ENCODE data around the gene HAUS7.

HAUS7 gene

GRCh38 chrX:153459986-153460385 lies 10.4 kb downstream of the HAUS7 start:
- TF ChIP-seq, protein P1, sequence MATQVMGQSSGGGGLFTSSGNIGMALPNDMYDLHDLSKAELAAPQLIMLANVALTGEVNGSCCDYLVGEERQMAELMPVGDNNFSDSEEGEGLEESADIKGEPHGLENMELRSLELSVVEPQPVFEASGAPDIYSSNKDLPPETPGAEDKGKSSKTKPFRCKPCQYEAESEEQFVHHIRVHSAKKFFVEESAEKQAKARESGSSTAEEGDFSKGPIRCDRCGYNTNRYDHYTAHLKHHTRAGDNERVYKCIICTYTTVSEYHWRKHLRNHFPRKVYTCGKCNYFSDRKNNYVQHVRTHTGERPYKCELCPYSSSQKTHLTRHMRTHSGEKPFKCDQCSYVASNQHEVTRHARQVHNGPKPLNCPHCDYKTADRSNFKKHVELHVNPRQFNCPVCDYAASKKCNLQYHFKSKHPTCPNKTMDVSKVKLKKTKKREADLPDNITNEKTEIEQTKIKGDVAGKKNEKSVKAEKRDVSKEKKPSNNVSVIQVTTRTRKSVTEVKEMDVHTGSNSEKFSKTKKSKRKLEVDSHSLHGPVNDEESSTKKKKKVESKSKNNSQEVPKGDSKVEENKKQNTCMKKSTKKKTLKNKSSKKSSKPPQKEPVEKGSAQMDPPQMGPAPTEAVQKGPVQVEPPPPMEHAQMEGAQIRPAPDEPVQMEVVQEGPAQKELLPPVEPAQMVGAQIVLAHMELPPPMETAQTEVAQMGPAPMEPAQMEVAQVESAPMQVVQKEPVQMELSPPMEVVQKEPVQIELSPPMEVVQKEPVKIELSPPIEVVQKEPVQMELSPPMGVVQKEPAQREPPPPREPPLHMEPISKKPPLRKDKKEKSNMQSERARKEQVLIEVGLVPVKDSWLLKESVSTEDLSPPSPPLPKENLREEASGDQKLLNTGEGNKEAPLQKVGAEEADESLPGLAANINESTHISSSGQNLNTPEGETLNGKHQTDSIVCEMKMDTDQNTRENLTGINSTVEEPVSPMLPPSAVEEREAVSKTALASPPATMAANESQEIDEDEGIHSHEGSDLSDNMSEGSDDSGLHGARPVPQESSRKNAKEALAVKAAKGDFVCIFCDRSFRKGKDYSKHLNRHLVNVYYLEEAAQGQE (IDR thresholded peaks at IDR 0.05; ENCODE audit: insufficient read depth in 1 of 2, low read depth in 2 of 2, low read length in 2 of 2) = no peak
- TF ChIP-seq POLR2AphosphoS5 (IDR thresholded peaks at IDR 0.05; ENCODE audit: low read depth, low read length) (no peak), TAF1 (IDR thresholded peaks at IDR 0.05; ENCODE audit: borderline replicate concordance, insufficient read depth, low read length) (no peak), FOXP2 (optimal IDR thresholded peaks at IDR 0.05; ENCODE audit: borderline replicate concordance, extremely low read depth, extremely low read length, insufficient read depth) (no peak), SIN3A (IDR thresholded peaks at IDR 0.05; ENCODE audit: borderline replicate concordance, insufficient read depth, low read length) (no peak)

- TF ChIP-seq FOXP2 (optimal IDR thresholded peaks at IDR 0.05; ENCODE audit: borderline replicate concordance, extremely low read depth, extremely low read length, insufficient read depth) = no peak
- TF ChIP-seq, protein P1 (IDR thresholded peaks at IDR 0.05; ENCODE audit: insufficient read depth in 1 of 2, low read depth in 2 of 2, low read length in 2 of 2) = no peak
- TF ChIP-seq TAF1 (IDR thresholded peaks at IDR 0.05; ENCODE audit: borderline replicate concordance, insufficient read depth, low read length) = no peak
- no peak for TF ChIP-seq POLR2AphosphoS5 (IDR thresholded peaks at IDR 0.05; ENCODE audit: low read depth, low read length)
- no peak for TF ChIP-seq SIN3A (IDR thresholded peaks at IDR 0.05; ENCODE audit: borderline replicate concordance, insufficient read depth, low read length)
Observed at GRCh38 chrX:153458476-153458875, 11.9 kb downstream of the HAUS7 start.

DNA sequence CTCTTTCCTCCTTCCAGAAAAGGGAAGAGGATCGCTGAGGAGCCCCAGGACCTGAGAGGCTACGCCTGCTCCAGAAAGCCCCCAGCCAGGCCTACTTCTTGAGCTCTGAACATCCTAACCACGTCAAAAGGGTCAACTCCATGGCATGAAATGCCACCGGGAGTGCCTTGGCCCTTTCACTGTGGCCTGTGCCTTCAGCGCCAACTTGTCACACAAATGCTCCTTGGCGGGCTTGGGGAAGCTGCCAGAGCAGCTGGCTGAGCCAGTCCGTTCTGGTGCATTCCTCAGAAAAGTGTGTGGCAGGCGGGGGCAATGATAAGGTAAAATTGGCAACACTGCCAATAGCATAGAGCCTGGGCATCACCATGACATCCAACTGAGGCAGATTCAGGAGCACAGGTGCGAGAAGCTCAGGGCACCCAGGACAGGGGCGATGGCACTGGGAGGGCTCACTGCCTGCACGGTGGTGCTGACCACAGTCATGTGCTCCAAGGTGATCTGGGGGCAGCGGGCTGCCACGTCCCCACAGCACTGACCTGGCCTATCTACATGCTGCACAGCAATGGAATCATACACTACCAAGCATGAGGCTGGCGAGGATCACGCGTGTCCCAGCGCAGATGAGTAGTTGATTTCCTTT lies 12.4 kb downstream of the HAUS7 start:
- TF ChIP-seq FOXP2 (optimal IDR thresholded peaks at IDR 0.05; ENCODE audit: borderline replicate concordance, extremely low read depth, extremely low read length, insufficient read depth) = no peak
- TF ChIP-seq TAF1 (IDR thresholded peaks at IDR 0.05; ENCODE audit: borderline replicate concordance, insufficient read depth, low read length) = no peak
- TF ChIP-seq, protein P1 (IDR thresholded peaks at IDR 0.05; ENCODE audit: insufficient read depth in 1 of 2, low read depth in 2 of 2, low read length in 2 of 2) = no peak
- no peak for TF ChIP-seq SIN3A (IDR thresholded peaks at IDR 0.05; ENCODE audit: borderline replicate concordance, insufficient read depth, low read length)

DNA sequence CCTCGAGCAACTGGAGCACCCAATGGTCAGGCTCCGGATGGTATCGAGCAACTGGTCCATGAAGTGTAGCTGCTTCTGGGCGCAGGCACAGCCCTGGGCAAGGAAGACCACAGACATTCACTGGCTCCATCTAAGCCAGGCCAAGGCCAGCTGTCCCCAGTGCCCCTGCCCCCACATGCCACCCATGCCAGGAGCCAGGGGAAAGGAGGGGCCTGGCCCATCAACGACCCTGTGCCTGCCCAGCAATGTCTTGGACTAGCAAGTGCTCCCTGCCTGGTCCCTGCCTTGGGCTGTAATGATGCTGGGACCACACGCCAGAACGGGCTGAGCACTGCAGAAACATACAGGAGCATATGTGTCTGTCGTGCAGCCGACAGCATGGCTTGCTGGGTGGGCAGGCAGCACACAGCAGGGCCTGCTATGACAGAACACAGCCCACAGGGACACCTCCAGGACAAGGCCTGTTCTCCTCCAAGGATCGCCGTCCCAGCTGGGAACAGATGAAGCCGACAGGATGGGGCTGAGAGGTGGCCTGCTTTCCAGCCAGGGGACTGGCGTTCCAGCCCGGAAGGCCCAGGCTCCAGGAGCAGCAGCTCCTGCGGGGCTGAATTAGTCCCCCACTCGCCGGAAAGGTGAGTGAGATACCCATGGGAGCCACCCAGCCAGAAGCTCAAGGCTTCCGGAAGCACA lies 13.1 kb downstream of the HAUS7 start:
- no peak for TF ChIP-seq POLR2AphosphoS5 (IDR thresholded peaks at IDR 0.05; ENCODE audit: low read depth, low read length)

DNA sequence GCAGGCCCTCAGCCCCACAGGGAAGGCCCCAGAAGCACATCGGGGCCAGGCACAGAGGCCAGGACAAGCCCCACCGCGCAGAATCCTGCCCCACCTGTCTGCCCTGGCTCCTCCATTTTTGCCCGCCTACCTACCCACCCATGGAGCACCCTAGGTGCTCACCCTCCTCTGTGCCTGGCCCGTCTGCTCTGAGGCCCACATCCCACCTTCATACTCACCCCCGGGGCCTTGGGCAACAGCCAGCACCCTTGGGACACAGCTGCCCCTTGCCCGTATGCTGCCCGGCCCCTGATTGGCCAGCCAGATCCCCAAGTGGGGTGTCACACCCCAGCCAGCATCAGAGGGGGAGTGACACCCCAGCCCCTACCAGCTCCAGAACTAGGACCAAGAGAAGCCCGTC lies 13.7 kb downstream of the HAUS7 start:
- TF ChIP-seq POLR2AphosphoS5 (IDR thresholded peaks at IDR 0.05; ENCODE audit: low read depth, low read length) (no peak), SIN3A (IDR thresholded peaks at IDR 0.05; ENCODE audit: borderline replicate concordance, insufficient read depth, low read length) (no peak), FOXP2 (optimal IDR thresholded peaks at IDR 0.05; ENCODE audit: borderline replicate concordance, extremely low read depth, extremely low read length, insufficient read depth) (no peak)
- TF ChIP-seq, protein P1 (IDR thresholded peaks at IDR 0.05; ENCODE audit: insufficient read depth in 1 of 2, low read depth in 2 of 2, low read length in 2 of 2) = no peak
